ENCODE measurements around the gene FYN.
A peak's percentile ranks its signal among the peaks of the same experiment; 100 is the strongest.
"Not testable (repeated sequence)": the region's sequence is repeated elsewhere in the genome, so short reads cannot be mapped to it uniquely, and the experiment has no call there.

FYN gene

GRCh38 chr6:111648100-111648499 lies 225.2 kb downstream of the FYN start:
- DNase-seq = no peak

- no peak for DNase-seq
These were observed 226.3 kb downstream of the FYN start for GRCh38 chr6:111646942-111647341.

- DNase-seq = no peak
These were observed 227.2 kb downstream of the FYN start for GRCh38 chr6:111646034-111646433.

- DNase-seq = no peak
These were observed 228.3 kb downstream of the FYN start for GRCh38 chr6:111644893-111645430.

- peak; percentile 16 for DNase-seq
These were observed 230.6 kb downstream of the FYN start for GRCh38 chr6:111642463-111643158.

GRCh38 chr6:111639266-111639665 lies 234.0 kb downstream of the FYN start:
- no peak for DNase-seq

- DNase-seq = not testable (repeated sequence)
These were observed 238.3 kb downstream of the FYN start for GRCh38 chr6:111634981-111635380.

- no peak for DNase-seq
These were observed 239.4 kb downstream of the FYN start for GRCh38 chr6:111633822-111634221.

- no peak for DNase-seq
These were observed 240.6 kb downstream of the FYN start for GRCh38 chr6:111632468-111633247.

GRCh38 chr6:111631903-111632460 lies 241.3 kb downstream of the FYN start:
- DNase-seq = no peak

GRCh38 chr6:111631018-111631417 lies 242.2 kb downstream of the FYN start:
- DNase-seq = no peak

GRCh38 chr6:111628142-111628850 lies 245.0 kb downstream of the FYN start:
- DNase-seq = no peak

GRCh38 chr6:111626441-111626840 lies 246.8 kb downstream of the FYN start:
- DNase-seq = no peak

- no peak for DNase-seq
These were observed 247.5 kb downstream of the FYN start for GRCh38 chr6:111625461-111626391.

GRCh38 chr6:111625099-111625416 lies 248.2 kb downstream of the FYN start:
- DNase-seq = no peak

- no peak for DNase-seq
These were observed 248.7 kb downstream of the FYN start for GRCh38 chr6:111624401-111625098.

- no peak for DNase-seq
These were observed 250.1 kb downstream of the FYN start for GRCh38 chr6:111623046-111623718.

- no peak for DNase-seq
These were observed 253.1 kb downstream of the FYN start for GRCh38 chr6:111620169-111620568.

- no peak for DNase-seq
These were observed 254.8 kb downstream of the FYN start for GRCh38 chr6:111618407-111618806.

GRCh38 chr6:111617149-111617548 lies 256.1 kb downstream of the FYN start:
- DNase-seq = no peak

Data from RPMI8226 (cell line).